IMR-90 (cell line): ENCODE measurements around the gene ABTB2. TPM values are rescaled to one million over a fixed set of nuclear protein-coding genes. Genes with fewer than 3 reads are reported as not detected.

ENCODE experiments used
- ATAC-seq: fragments of 200-7000 bp; cut with Tn5 transposase; 2 replicates; pipeline ENCODE4 v1.9.1; 2020; ENCODE audit warnings: low read depth, mild to moderate bottlenecking, moderate library complexity
- BruUV-seq: library from RNA; stranded (reverse); fragments of 400-500 nt; replicated peaks from 2 replicates; lab custom pipeline; 2021; lab: Mats Ljungman, UMichigan
- CTCF ChIA-PET: fragments of 300-600 bp; formaldehyde crosslinking; extraction: SDS; loops from one replicate; lab custom pipeline; 2021; ENCODE audit warnings: antibody characterized with exemption; lab: Yijun Ruan, JAX
- POLR2A ChIA-PET: fragments of 300-600 bp; sonication (Branson Sonifier 250); formaldehyde crosslinking; loops from one replicate; lab custom pipeline; 2022; ENCODE audit warnings: antibody characterized with exemption; ENCODE audit not compliant: unreplicated experiment; lab: Charles Lee
- DNase-seq: peaks from one replicate; pipeline ENCODE4 v3.0.0; 2013
- H2AFZ ChIP-seq: replicated peaks from 2 replicates; pipeline ENCODE3; 2013; ENCODE audit warnings: low read length, mild to moderate bottlenecking; ENCODE audit not compliant: poor library complexity
- H2AK5ac ChIP-seq: 2 replicates; pipeline ENCODE4 v1.6.1; 2013; ENCODE audit warnings: low read depth, low read length, inconsistent platforms
- H2AK9ac ChIP-seq: replicated peaks from 2 replicates; pipeline ENCODE3; 2013; ENCODE audit warnings: mild to moderate bottlenecking, low read depth, low read length, moderate library complexity; ENCODE audit not compliant: poor library complexity
- H2BK120ac ChIP-seq: 2 replicates; pipeline ENCODE4 v1.6.1; 2013; ENCODE audit warnings: low read depth, low read length, inconsistent platforms
- H2BK15ac ChIP-seq: 3 replicates; pipeline ENCODE4 v1.6.1; 2013; ENCODE audit warnings: low read depth, low read length, inconsistent platforms
- H2BK20ac ChIP-seq: 2 replicates; pipeline ENCODE4 v1.6.1; 2013; ENCODE audit warnings: low read depth, mild to moderate bottlenecking, inconsistent platforms, low read length, moderate library complexity
- H2BK5ac ChIP-seq: 2 replicates; pipeline ENCODE4 v1.6.1; 2013; ENCODE audit warnings: mild to moderate bottlenecking, low read depth, low read length, inconsistent platforms; ENCODE audit not compliant: poor library complexity, severe bottlenecking
- H3K14ac ChIP-seq: replicated peaks from 2 replicates; pipeline ENCODE4 v1.6.1; 2013; ENCODE audit warnings: low read depth, low read length, inconsistent platforms
- H3K18ac ChIP-seq: 2 replicates; pipeline ENCODE4 v1.6.1; 2013; ENCODE audit warnings: low read depth, low read length, control low read depth
- H3K23ac ChIP-seq: 2 replicates; pipeline ENCODE4 v1.6.1; 2013; ENCODE audit warnings: low read depth, low read length, inconsistent platforms
- H3K27ac ChIP-seq: 2 replicates; pipeline ENCODE4 v1.5.1; 2013; ENCODE audit warnings: mild to moderate bottlenecking, control low read depth, low read length; ENCODE audit not compliant: insufficient read depth
- H3K27me3 ChIP-seq: 2 replicates; pipeline ENCODE4 v1.6.1; 2013; ENCODE audit warnings: low read length; ENCODE audit not compliant: control insufficient read depth, insufficient read depth
- H3K36me3 ChIP-seq: 2 replicates; pipeline ENCODE4 v1.6.1; 2013; ENCODE audit warnings: low read length, mixed read lengths; ENCODE audit not compliant: control insufficient read depth, insufficient read depth
- H3K4ac ChIP-seq: 2 replicates; pipeline ENCODE4 v1.6.1; 2013; ENCODE audit warnings: low read depth, low read length, inconsistent platforms
- H3K4me1 ChIP-seq: 2 replicates; pipeline ENCODE4 v1.6.1; 2013; ENCODE audit warnings: low read length, mixed read lengths; ENCODE audit not compliant: control insufficient read depth, insufficient read depth
- H3K4me2 ChIP-seq: 2 replicates; pipeline ENCODE4 v1.6.1; 2013; ENCODE audit warnings: low read depth, mild to moderate bottlenecking, control low read depth, low read length, moderate library complexity
- H3K4me3 ChIP-seq: 2 replicates; pipeline ENCODE4 v1.5.1; 2013; ENCODE audit warnings: low read depth, mild to moderate bottlenecking, control low read depth, low read length, moderate library complexity; ENCODE audit not compliant: insufficient read depth
- H3K56ac ChIP-seq: 2 replicates; pipeline ENCODE4 v1.6.1; 2013; ENCODE audit warnings: low read length, inconsistent platforms; ENCODE audit not compliant: insufficient read depth; ENCODE audit errors: extremely low read depth
- H3K79me1 ChIP-seq, 2 experiments: 2 replicates each; pipeline ENCODE4 v1.6.1; 2013; ENCODE audit warnings: low read length in 2 of 2, inconsistent platforms in 1 of 2, low read depth in 1 of 2
- H3K9ac ChIP-seq: 2 replicates; pipeline ENCODE4 v1.6.1; 2013; ENCODE audit warnings: low read depth, low read length, control low read depth
- H3K9me1 ChIP-seq: 2 replicates; pipeline ENCODE4 v1.6.1; 2013; ENCODE audit warnings: low read length, inconsistent platforms; ENCODE audit not compliant: insufficient read depth
- H3K9me3 ChIP-seq: 2 replicates; pipeline ENCODE4 v1.6.1; 2013; ENCODE audit warnings: low read length; ENCODE audit not compliant: control insufficient read depth, insufficient read depth
- H4K20me1 ChIP-seq: 2 replicates; pipeline ENCODE4 v1.6.1; 2013; ENCODE audit warnings: low read length, inconsistent platforms; ENCODE audit not compliant: insufficient read depth
- H4K5ac ChIP-seq: 2 replicates; pipeline ENCODE4 v1.6.1; 2013; ENCODE audit warnings: mild to moderate bottlenecking, low read depth, low read length, control low read depth
- H4K8ac ChIP-seq, 2 experiments: 2 replicates each; pipeline ENCODE4 v1.6.1; 2013; ENCODE audit warnings: low read depth in 2 of 2, low read length in 2 of 2, control low read depth in 1 of 2, inconsistent platforms in 1 of 2
- H4K91ac ChIP-seq: 2 replicates; pipeline ENCODE4 v1.6.1; 2013; ENCODE audit warnings: low read depth, low read length, inconsistent platforms; ENCODE audit not compliant: insufficient read depth
- CEBPB ChIP-seq: IDR thresholded peaks from 2 replicates; pipeline ENCODE4 v1.6.1; 2012; ENCODE audit warnings: low read depth, low read length, improper control_type of control experiment
- FOS ChIP-seq: fragments of 150-350 bp; IDR thresholded peaks from 2 replicates; pipeline ENCODE4 v1.6.1; 2016; ENCODE audit warnings: low read depth, low read length
- WGBS, 2 experiments: methylation state at CpG; one replicate each; pipeline versions ENCODE4 v1.1.5 to v1.1.7; 2013; ENCODE audit warnings: missing lambda C conversion rate in 2 of 2; ENCODE audit not compliant: insufficient read length in 1 of 2; ENCODE audit errors: extremely low coverage in 2 of 2; 5-methylcytosine and 5-hydroxymethylcytosine counted together
- dilution Hi-C: fragments of 300-500 bp; cut with HindIII; formaldehyde crosslinking; loops from one replicate; pipeline ENCODE4 v1.14.3; 2018; ENCODE audit warnings: low sequenced_read_pairs; ENCODE audit not compliant: unreplicated experiment
- in situ Hi-C: fragments of 300-500 bp; cut with MboI; formaldehyde crosslinking; loops from 3 replicates; pipeline ENCODE4 v1.14.3; 2019; ENCODE audit warnings: low sequenced_read_pairs, inconsistent platforms, mixed read lengths
- intact Hi-C: fragments of 100-400 bp; cut with micrococcal nuclease; formaldehyde crosslinking; loops from 2 replicates; pipeline ENCODE4 v1.10.0; 2022
- polyA plus RNA-seq, 3 experiments: library from polyadenylated mRNA; depleted of rRNA; stranded (reverse); fragments of >200 nt; gene quantifications; 2 replicates each; pipeline ENCODE4 v1.2.3, GENCODE V29; 2012; ENCODE audit warnings: low replicate concordance in 1 of 3
- total RNA-seq: library from RNA; depleted of rRNA; stranded (reverse); fragments of >200 nt; gene quantifications from 2 replicates; pipeline ENCODE4 v1.2.3, GENCODE V29; 2012
- TF ChIP-seq, protein P1 (sequence below): fragments of 150-350 bp; IDR thresholded peaks from 2 replicates; pipeline ENCODE4 v1.6.1; 2016; ENCODE audit warnings: low read depth, mild to moderate bottlenecking, low read length, moderate library complexity, borderline replicate concordance

The ABTB2 gene
- total and polyA plus RNA-seq, 2 of the 4 experiments (the other 2 are of a cell fraction), result 0.18 to 2.0 TPM

DNA sequence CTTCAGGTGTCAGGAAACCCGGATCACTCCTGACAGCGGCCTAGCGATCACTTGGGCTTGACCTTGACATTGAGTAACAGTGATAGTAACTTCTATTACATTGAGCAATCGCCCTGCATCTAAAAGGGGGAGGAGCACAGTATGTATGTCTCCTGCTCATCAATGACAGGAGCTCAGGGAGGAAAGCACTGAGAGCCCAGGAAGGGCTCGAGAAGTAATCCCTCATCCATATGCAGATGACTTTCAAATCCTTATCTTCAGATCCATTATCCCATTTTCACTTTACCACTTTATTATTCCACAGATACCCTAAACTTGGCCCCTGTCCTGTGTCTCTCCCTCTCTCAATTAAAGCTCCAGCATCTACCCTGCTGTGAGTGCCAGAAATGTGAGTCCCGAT, 47.8 kb downstream of the ABTB2 start:
- Histone ChIP-seq H3K9me3 (no peaks in the 10 kb centered on the region), H2BK120ac (no peak overlapping the region), H4K20me1 (no peaks in the 10 kb centered on the region), H3K36me3 (no peaks in the 10 kb centered on the region), H2BK5ac (no peak overlapping the region), H4K5ac (no peak overlapping the region), H4K8ac (no peak overlapping the region), H2AFZ (no peak overlapping the region), H3K9me1 (no peaks in the 10 kb centered on the region; the same call in 1 of the 2 replicates), H3K14ac (no peak overlapping the region), H2BK15ac (no peak overlapping the region), H3K4ac (no peak overlapping the region), H2BK20ac (no peak overlapping the region), H3K4me3 (no peak overlapping the region), H3K79me1 (no peaks in the 10 kb centered on the region; a peak in 1 of 4 replicates), H3K9ac (no peak overlapping the region), H3K27me3 (peaks cover 18% of the 10 kb centered on the region; the same call in 1 of the 2 replicates), H3K23ac (no peak overlapping the region), H2AK9ac (no peak overlapping the region), H4K91ac (no peak overlapping the region), H3K4me1 (peaks cover 4% of the 10 kb centered on the region), H3K56ac (no peak overlapping the region), H3K18ac (no peak overlapping the region), H3K4me2 (no peak overlapping the region), H3K27ac (no peak overlapping the region), H2AK5ac (no peak overlapping the region)
- no TSS peak for BruUV-seq
- ATAC-seq, result no peak
- intact Hi-C loops (no loop called here), dilution Hi-C loops (no loop called here), in situ Hi-C loops (no loop called here)
- ChIA-PET POLR2A (no interaction called here), CTCF (no interaction called here)
- no peak for DNase-seq
- WGBS, 2 experiments, result 50% methylated on average over 1 of the region's 6 CpGs; no CpG with 5 or more reads in 1 of the 2 experiments
- TF ChIP-seq, protein P1, sequence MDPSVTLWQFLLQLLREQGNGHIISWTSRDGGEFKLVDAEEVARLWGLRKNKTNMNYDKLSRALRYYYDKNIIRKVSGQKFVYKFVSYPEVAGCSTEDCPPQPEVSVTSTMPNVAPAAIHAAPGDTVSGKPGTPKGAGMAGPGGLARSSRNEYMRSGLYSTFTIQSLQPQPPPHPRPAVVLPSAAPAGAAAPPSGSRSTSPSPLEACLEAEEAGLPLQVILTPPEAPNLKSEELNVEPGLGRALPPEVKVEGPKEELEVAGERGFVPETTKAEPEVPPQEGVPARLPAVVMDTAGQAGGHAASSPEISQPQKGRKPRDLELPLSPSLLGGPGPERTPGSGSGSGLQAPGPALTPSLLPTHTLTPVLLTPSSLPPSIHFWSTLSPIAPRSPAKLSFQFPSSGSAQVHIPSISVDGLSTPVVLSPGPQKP, result no peak
- TF ChIP-seq FOS, result no peak
- TF ChIP-seq CEBPB, result 0 out of 2 replicates have a peak, but pooled peaks have one; percentile 23
